ENCODE data around the gene CCDC15. TPM values are rescaled to one million over a fixed set of nuclear protein-coding genes. Genes with fewer than 3 reads are reported as not detected.
A peak's percentile ranks its signal among the peaks of the same experiment; 100 is the strongest.

The CCDC15 gene
- total RNA-seq, 1 experiment from 2014 or later, result 4.0 TPM

GRCh38 chr11:125085301-125086081 is 131.5 kb downstream of the CCDC15 start:
- DNase-seq, result peak in 1 of 2 experiments; percentile 35

GRCh38 chr11:125086633-125087296 is 132.8 kb downstream of the CCDC15 start:
- H3K9me3 ChIP-seq, result no peaks in the 10 kb centered on the region
- H3K4me3 ChIP-seq (ENCODE audit: low read depth, low read length), result no peak overlapping the region
- TF ChIP-seq CTCF (IDR thresholded peaks at IDR 0.05; ENCODE audit: insufficient read depth in 1 of 2, low read depth in 1 of 2, low read length in 1 of 2, severe bottlenecking in 1 of 2, unreplicated experiment in 1 of 2), result no peak
- no peaks in the 10 kb centered on the region for H3K27me3 ChIP-seq (replicated peaks; ENCODE audit: control insufficient read depth, insufficient read depth, low read length)
- DNase-seq, result no peak
- H3K27ac Mint-ChIP-seq (ENCODE audit: unreplicated experiment), result no peak overlapping the region
- H3K36me3 Mint-ChIP-seq (ENCODE audit: insufficient read depth, unreplicated experiment), result no peaks in the 10 kb centered on the region
- CTCF ChIA-PET, result no interaction called here
- no peaks in the 10 kb centered on the region; the same call in 1 of the 2 replicates for H3K36me3 ChIP-seq (ENCODE audit: control insufficient read depth, insufficient read depth, low read length)
- H3K4me3 Mint-ChIP-seq (ENCODE audit: unreplicated experiment), result no peak overlapping the region
- POLR2A ChIA-PET, result no interaction called here
- no TSS peak for BruUV-seq (replicated peaks)
- peaks cover 10% of the 10 kb centered on the region for H3K4me1 ChIP-seq
- H3K9me3 Mint-ChIP-seq (ENCODE audit: unreplicated experiment), result no peaks in the 10 kb centered on the region
- no peaks in the 10 kb centered on the region for H3K27me3 Mint-ChIP-seq (ENCODE audit: insufficient read depth, unreplicated experiment)
- intact Hi-C loops (cut with micrococcal nuclease; ENCODE audit: unreplicated experiment), result no loop called here
- peaks cover 7% of the 10 kb centered on the region for H3K4me1 Mint-ChIP-seq (ENCODE audit: low read depth, unreplicated experiment)

More at GRCh38 chr11:125085301-125086081, 131.5 kb downstream of the CCDC15 start:
- POLR2A ChIA-PET, result no interaction called here
- intact Hi-C loops (cut with micrococcal nuclease; ENCODE audit: unreplicated experiment), result loop anchor here (1.0 kb wide), 1 partner anchor 123 kb away; no protein-coding TSS in a partner anchor
- no peak overlapping the region for H3K4me3 ChIP-seq (ENCODE audit: low read depth, low read length)
- H3K36me3 ChIP-seq (ENCODE audit: control insufficient read depth, insufficient read depth, low read length), result no peaks in the 10 kb centered on the region; the same call in 1 of the 2 replicates
- no peaks in the 10 kb centered on the region for H3K27me3 Mint-ChIP-seq (ENCODE audit: insufficient read depth, unreplicated experiment)
- H3K4me1 ChIP-seq, result peaks cover 4% of the 10 kb centered on the region; the same call in 1 of the 2 replicates
- no TSS peak for BruUV-seq (replicated peaks)
- no peaks in the 10 kb centered on the region for H3K9me3 Mint-ChIP-seq (ENCODE audit: unreplicated experiment)
- H3K27ac Mint-ChIP-seq (ENCODE audit: unreplicated experiment), result no peak overlapping the region
- H3K9me3 ChIP-seq, result no peaks in the 10 kb centered on the region
- no peaks in the 10 kb centered on the region for H3K4me1 Mint-ChIP-seq (ENCODE audit: low read depth, unreplicated experiment)
- H3K4me3 Mint-ChIP-seq (ENCODE audit: unreplicated experiment), result no peak overlapping the region
- H3K36me3 Mint-ChIP-seq (ENCODE audit: insufficient read depth, unreplicated experiment), result no peaks in the 10 kb centered on the region
- H3K27me3 ChIP-seq (replicated peaks; ENCODE audit: control insufficient read depth, insufficient read depth, low read length), result no peaks in the 10 kb centered on the region
- CTCF ChIA-PET, result interaction anchor here (0.6 to 1.5 kb wide), 2 partner anchors 27 to 57 kb away, joined by 3 to 4 read pairs; no protein-coding TSS in a partner anchor
- TF ChIP-seq CTCF (IDR thresholded peaks at IDR 0.05; ENCODE audit: insufficient read depth in 1 of 2, low read depth in 1 of 2, low read length in 1 of 2, severe bottlenecking in 1 of 2, unreplicated experiment in 1 of 2), result peak in 1 of 2 experiments; percentile 17

- no peak for DNase-seq
- Mint-ChIP-seq H3K4me3 (ENCODE audit: unreplicated experiment) (no peak overlapping the region), H3K9me3 (ENCODE audit: unreplicated experiment) (no peaks in the 10 kb centered on the region), H3K4me1 (ENCODE audit: low read depth, unreplicated experiment) (peaks cover 8% of the 10 kb centered on the region), H3K36me3 (ENCODE audit: insufficient read depth, unreplicated experiment) (no peaks in the 10 kb centered on the region), H3K27me3 (ENCODE audit: insufficient read depth, unreplicated experiment) (no peaks in the 10 kb centered on the region), H3K27ac (ENCODE audit: unreplicated experiment) (no peak overlapping the region)
- Histone ChIP-seq H3K36me3 (ENCODE audit: control insufficient read depth, insufficient read depth, low read length) (no peaks in the 10 kb centered on the region; the same call in 1 of the 2 replicates), H3K9me3 (no peaks in the 10 kb centered on the region), H3K4me1 (peaks cover 14% of the 10 kb centered on the region), H3K4me3 (ENCODE audit: low read depth, low read length) (no peak overlapping the region), H3K27me3 (replicated peaks; ENCODE audit: control insufficient read depth, insufficient read depth, low read length) (no peaks in the 10 kb centered on the region)
- no peak for TF ChIP-seq CTCF (IDR thresholded peaks at IDR 0.05; ENCODE audit: insufficient read depth in 1 of 2, low read depth in 1 of 2, low read length in 1 of 2, severe bottlenecking in 1 of 2, unreplicated experiment in 1 of 2)
- intact Hi-C loops (cut with micrococcal nuclease; ENCODE audit: unreplicated experiment), result no loop called here
- ChIA-PET CTCF (interaction anchor here (0.6 kb wide), 2 partner anchors 36 to 312 kb away, joined by 3 read pairs; no protein-coding TSS in a partner anchor), POLR2A (no interaction called here)
- BruUV-seq (replicated peaks), result no TSS peak
Observed at GRCh38 chr11:125088123-125088522, 134.1 kb downstream of the CCDC15 start.

Data from Caco-2 (cell line).